Nephron progenitor cell (in vitro differentiated cells): ENCODE data around the gene TARP.

ENCODE experiments used
- DNase-seq: peaks from one replicate; pipeline ENCODE4 v3.0.0; 2021
- H3K27ac Mint-ChIP-seq: 2 replicates; pipeline ENCODE4 v1.8.0; 2021; ENCODE audit warnings: mild to moderate bottlenecking, moderate library complexity, mixed read lengths
- H3K27me3 Mint-ChIP-seq: 2 replicates; pipeline ENCODE4 v1.8.0; 2021; ENCODE audit warnings: mild to moderate bottlenecking, low read depth, mixed read lengths; ENCODE audit not compliant: poor library complexity
- H3K36me3 Mint-ChIP-seq: 2 replicates; pipeline ENCODE4 v1.8.0; 2021; ENCODE audit warnings: low read depth, mixed read lengths
- H3K4me1 Mint-ChIP-seq: 2 replicates; pipeline ENCODE4 v1.8.0; 2021; ENCODE audit warnings: mixed read lengths
- H3K4me3 Mint-ChIP-seq: 2 replicates; pipeline ENCODE4 v1.8.0; 2021; ENCODE audit warnings: mild to moderate bottlenecking, moderate library complexity, mixed read lengths
- H3K9me3 Mint-ChIP-seq: 2 replicates; pipeline ENCODE4 v1.8.0; 2021; ENCODE audit warnings: mild to moderate bottlenecking, moderate library complexity, mixed read lengths
- CTCF ChIP-seq: fragments of 200-600 bp; sonication (generic); IDR thresholded peaks from 2 replicates; pipeline ENCODE4 v1.5.0; 2021; ENCODE audit warnings: antibody characterized with exemption

Gene TARP

DNA sequence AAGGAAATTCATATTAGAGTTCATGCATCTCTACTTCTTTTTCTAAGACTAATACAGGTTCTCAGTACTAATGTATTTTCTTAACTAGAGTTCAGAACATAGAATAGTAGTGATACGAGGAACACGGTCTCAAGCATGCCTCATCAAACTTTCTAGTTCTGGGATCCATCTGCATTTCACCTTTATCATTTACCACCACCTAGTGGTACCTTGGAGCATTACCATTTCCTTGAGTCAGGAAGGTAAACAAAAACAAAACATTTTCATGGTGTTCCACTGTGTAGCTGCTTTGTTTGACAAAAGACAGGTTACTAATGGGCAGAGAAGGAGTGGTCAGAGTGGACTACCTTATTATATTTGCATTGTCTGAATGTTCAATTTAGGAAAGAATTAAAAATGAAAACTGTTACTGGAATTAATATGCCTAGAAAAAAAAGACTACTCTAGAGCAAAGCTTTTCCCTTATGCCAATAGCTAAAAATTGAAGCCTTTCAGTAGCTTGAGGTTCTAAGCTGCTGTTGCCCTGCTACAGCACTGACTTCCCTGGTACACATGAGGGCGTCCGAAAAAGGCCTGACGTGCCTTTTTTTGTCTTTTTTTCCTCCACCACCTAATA lies 50.8 kb downstream of the TARP start:
- Mint-ChIP-seq H3K4me1 (no peaks in the 10 kb centered on the region), H3K4me3 (no peak overlapping the region), H3K9me3 (no peaks in the 10 kb centered on the region), H3K27ac (no peak overlapping the region), H3K36me3 (peaks cover 68% of the 10 kb centered on the region), H3K27me3 (no peaks in the 10 kb centered on the region)
- TF ChIP-seq CTCF = peak; percentile 76
- no peak for DNase-seq

GRCh38 chr7:38220452-38220851 lies 53.0 kb downstream of the TARP start:
- no peak for DNase-seq
- H3K27me3 Mint-ChIP-seq = no peaks in the 10 kb centered on the region
- H3K27ac Mint-ChIP-seq = no peak overlapping the region
- H3K4me3 Mint-ChIP-seq = no peak overlapping the region
- TF ChIP-seq CTCF = no peak
- no peaks in the 10 kb centered on the region for H3K9me3 Mint-ChIP-seq
- peaks cover 6% of the 10 kb centered on the region for H3K4me1 Mint-ChIP-seq
- H3K36me3 Mint-ChIP-seq = peaks cover 61% of the 10 kb centered on the region

DNA sequence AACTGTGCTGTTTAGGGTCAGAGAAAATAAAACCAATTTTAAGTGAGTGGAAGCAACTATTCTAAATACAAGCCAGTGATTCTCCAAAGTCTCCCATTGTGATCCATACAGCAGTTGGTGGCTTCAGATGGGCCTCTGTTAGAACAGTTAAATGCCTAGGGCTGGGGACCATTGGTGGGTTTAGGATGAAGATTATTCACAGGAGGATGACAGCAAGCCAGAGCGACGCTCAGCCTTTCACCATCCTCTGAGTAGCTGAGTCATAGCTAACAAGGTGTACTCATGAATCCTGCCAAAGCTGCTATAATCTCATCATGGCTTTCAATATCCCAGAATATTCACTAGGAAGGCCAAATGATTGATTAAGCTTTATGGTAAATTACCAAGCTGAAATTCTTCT lies 55.8 kb downstream of the TARP start:
- H3K4me3 Mint-ChIP-seq = no peak overlapping the region
- peaks cover 6% of the 10 kb centered on the region for H3K4me1 Mint-ChIP-seq
- TF ChIP-seq CTCF = no peak
- no peaks in the 10 kb centered on the region for H3K9me3 Mint-ChIP-seq
- no peak for DNase-seq
- no peak overlapping the region for H3K27ac Mint-ChIP-seq
- no peaks in the 10 kb centered on the region for H3K27me3 Mint-ChIP-seq
- peaks cover 33% of the 10 kb centered on the region for H3K36me3 Mint-ChIP-seq

DNA sequence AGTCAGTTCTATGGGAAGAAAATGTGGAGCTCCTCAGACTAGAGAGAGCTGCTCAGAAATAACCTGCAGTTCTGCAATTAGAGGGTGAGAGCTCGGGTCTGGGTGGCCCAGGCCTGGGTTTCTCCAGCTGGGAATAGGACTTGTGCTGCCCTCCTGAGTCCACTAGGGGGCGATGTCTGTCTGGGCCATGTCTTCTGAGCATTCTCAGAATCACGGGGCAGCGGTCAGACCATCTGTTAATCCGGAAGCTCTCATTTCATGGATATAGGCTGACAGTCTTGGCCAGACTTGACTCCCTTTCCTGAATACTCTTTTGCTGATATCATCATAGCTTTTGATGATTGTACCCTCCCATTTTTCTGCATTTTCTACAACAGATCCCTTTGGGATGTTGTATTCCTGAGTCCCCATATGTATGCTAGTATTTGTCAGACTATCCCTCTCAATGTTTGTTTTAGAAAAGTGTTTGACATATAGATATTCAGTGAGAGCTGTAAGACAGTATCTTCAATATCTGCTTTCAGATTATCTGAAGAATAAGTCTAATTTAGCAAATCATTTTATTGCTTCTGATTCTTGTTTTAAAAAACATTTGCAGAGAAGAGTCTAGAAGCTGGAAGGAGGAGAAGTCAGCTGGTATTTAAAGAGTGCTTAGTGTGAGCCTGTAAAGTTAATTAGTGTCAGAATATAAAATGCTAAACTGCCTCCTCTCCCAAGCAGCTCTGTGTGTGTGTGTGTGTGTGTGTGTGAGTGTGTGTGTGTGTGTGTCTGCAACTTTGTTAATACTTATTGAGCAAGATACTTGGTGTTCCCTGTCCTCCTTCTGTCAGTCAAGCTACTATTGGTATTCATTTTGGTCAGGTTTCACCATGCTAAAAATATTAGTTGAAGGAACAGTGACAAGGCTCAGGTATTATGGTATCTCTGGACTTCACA lies 57.4 kb downstream of the TARP start:
- H3K4me1 Mint-ChIP-seq = peaks cover 6% of the 10 kb centered on the region
- H3K4me3 Mint-ChIP-seq = no peak overlapping the region
- H3K9me3 Mint-ChIP-seq = no peaks in the 10 kb centered on the region
- DNase-seq = peak; percentile 77
- peak; percentile 98 for TF ChIP-seq CTCF
- H3K27ac Mint-ChIP-seq = no peak overlapping the region
- peaks cover 29% of the 10 kb centered on the region for H3K36me3 Mint-ChIP-seq
- H3K27me3 Mint-ChIP-seq = no peaks in the 10 kb centered on the region

- peak overlapping the region; percentile 42 for H3K27ac Mint-ChIP-seq
- peaks cover 27% of the 10 kb centered on the region for H3K36me3 Mint-ChIP-seq
- no peaks in the 10 kb centered on the region for H3K27me3 Mint-ChIP-seq
- no peak for DNase-seq
- H3K4me1 Mint-ChIP-seq = peaks cover 6% of the 10 kb centered on the region
- H3K9me3 Mint-ChIP-seq = no peaks in the 10 kb centered on the region
- no peak overlapping the region for H3K4me3 Mint-ChIP-seq
- no peak for TF ChIP-seq CTCF
Measured at GRCh38 chr7:38215115-38215514, 58.3 kb downstream of the TARP start.
